Activated CD8-positive, alpha-beta memory T cell treated with anti-CD3 and anti-CD28 coated beads, Interleukin-2, amount 50 U/mL, for 48 hours (primary cell): Measurements from ENCODE around the gene NLGN4X.
"Not testable (repeated sequence)": the region's sequence is repeated elsewhere in the genome, so short reads cannot be mapped to it uniquely, and the experiment has no call there.

Source experiments
- DNase-seq: peaks from one replicate; pipeline ENCODE4 v3.0.0-alpha.2; 2020

The NLGN4X gene

GRCh38 chrX:6002056-6002455 lies 226.6 kb downstream of the NLGN4X start:
- DNase-seq: no peak

- no peak for DNase-seq
These were observed 229.8 kb downstream of the NLGN4X start for GRCh38 chrX:5998901-5999300.

- no peak for DNase-seq
These were observed 230.2 kb downstream of the NLGN4X start for GRCh38 chrX:5998456-5998855.

- no peak for DNase-seq
These were observed 237.3 kb downstream of the NLGN4X start for GRCh38 chrX:5991393-5991792.

- DNase-seq: no peak
These were observed 249.3 kb downstream of the NLGN4X start for GRCh38 chrX:5979338-5979737.

- no peak for DNase-seq
These were observed 252.3 kb downstream of the NLGN4X start for GRCh38 chrX:5976332-5976731.

- no peak for DNase-seq
These were observed 257.4 kb downstream of the NLGN4X start for GRCh38 chrX:5971300-5971699.

- DNase-seq: no peak
These were observed 263.3 kb downstream of the NLGN4X start for GRCh38 chrX:5965406-5965805.

- no peak for DNase-seq
These were observed 269.4 kb downstream of the NLGN4X start for GRCh38 chrX:5959286-5959685.

- no peak for DNase-seq
These were observed 270.1 kb downstream of the NLGN4X start for GRCh38 chrX:5958523-5958922.

- no peak for DNase-seq
These were observed 271.2 kb downstream of the NLGN4X start for GRCh38 chrX:5957506-5957905.

- no peak for DNase-seq
These were observed 292.2 kb downstream of the NLGN4X start for GRCh38 chrX:5936438-5936837.

- DNase-seq: no peak
These were observed 300.4 kb downstream of the NLGN4X start for GRCh38 chrX:5928224-5928623.

GRCh38 chrX:5916945-5917344 lies 311.7 kb downstream of the NLGN4X start:
- DNase-seq: no peak

- DNase-seq: no peak
These were observed 312.9 kb downstream of the NLGN4X start for GRCh38 chrX:5915783-5916182.

- no peak for DNase-seq
These were observed 321.5 kb downstream of the NLGN4X start for GRCh38 chrX:5907207-5907606.

GRCh38 chrX:5903586-5904190 lies 325.0 kb downstream of the NLGN4X start:
- not testable (repeated sequence) for DNase-seq

- no peak for DNase-seq
These were observed 330.2 kb downstream of the NLGN4X start for GRCh38 chrX:5898463-5898862.

- no peak for DNase-seq
These were observed 337.3 kb downstream of the NLGN4X start for GRCh38 chrX:5891378-5891777.

- DNase-seq: no peak
These were observed 351.6 kb downstream of the NLGN4X start for GRCh38 chrX:5876984-5877596.

GRCh38 chrX:5870238-5870637 lies 358.4 kb downstream of the NLGN4X start:
- no peak for DNase-seq

- no peak for DNase-seq
These were observed 358.9 kb downstream of the NLGN4X start for GRCh38 chrX:5869786-5870185.

- DNase-seq: no peak
These were observed 360.9 kb downstream of the NLGN4X start for GRCh38 chrX:5867778-5868177.

GRCh38 chrX:5857232-5857631 lies 371.4 kb downstream of the NLGN4X start:
- DNase-seq: no peak

- DNase-seq: no peak
These were observed 375.7 kb downstream of the NLGN4X start for GRCh38 chrX:5852941-5853340.
